BLaER1 (cell line): Measurements from ENCODE around the gene YBX2.
"Not testable (repeated sequence)": the region's sequence is repeated elsewhere in the genome, so short reads cannot be mapped to it uniquely, and the experiment has no call there.

Experiments used
- H3K27ac ChIP-seq: shearing (Covaris generic); formaldehyde crosslinking; 2 replicates; pipeline ENCODE4 v1.8.1; 2022
- H3K27me3 ChIP-seq: shearing (Covaris generic); formaldehyde crosslinking; 2 replicates; pipeline ENCODE4 v1.8.1; 2022
- H3K36me3 ChIP-seq: shearing (Covaris generic); formaldehyde crosslinking; 2 replicates; pipeline ENCODE4 v1.8.1; 2022
- H3K4me1 ChIP-seq: shearing (Covaris generic); formaldehyde crosslinking; 2 replicates; pipeline ENCODE4 v1.8.1; 2022
- H3K4me2 ChIP-seq: shearing (Covaris generic); formaldehyde crosslinking; 2 replicates; pipeline ENCODE4 v1.8.1; 2022
- H3K4me3 ChIP-seq: shearing (Covaris generic); formaldehyde crosslinking; 2 replicates; pipeline ENCODE4 v1.8.1; 2022
- H3K9ac ChIP-seq: shearing (Covaris generic); formaldehyde crosslinking; 2 replicates; pipeline ENCODE4 v1.8.1; 2022
- H3K9me3 ChIP-seq: shearing (Covaris generic); formaldehyde crosslinking; 2 replicates; pipeline ENCODE4 v1.8.1; 2022
- H4K20me1 ChIP-seq: shearing (Covaris generic); formaldehyde crosslinking; 2 replicates; pipeline ENCODE4 v1.8.1; 2022
- Cebpa-rat ChIP-seq: shearing (Covaris generic); IDR thresholded peaks from 2 replicates; pipeline ENCODE4 v1.8.1; 2022

YBX2 gene

DNA sequence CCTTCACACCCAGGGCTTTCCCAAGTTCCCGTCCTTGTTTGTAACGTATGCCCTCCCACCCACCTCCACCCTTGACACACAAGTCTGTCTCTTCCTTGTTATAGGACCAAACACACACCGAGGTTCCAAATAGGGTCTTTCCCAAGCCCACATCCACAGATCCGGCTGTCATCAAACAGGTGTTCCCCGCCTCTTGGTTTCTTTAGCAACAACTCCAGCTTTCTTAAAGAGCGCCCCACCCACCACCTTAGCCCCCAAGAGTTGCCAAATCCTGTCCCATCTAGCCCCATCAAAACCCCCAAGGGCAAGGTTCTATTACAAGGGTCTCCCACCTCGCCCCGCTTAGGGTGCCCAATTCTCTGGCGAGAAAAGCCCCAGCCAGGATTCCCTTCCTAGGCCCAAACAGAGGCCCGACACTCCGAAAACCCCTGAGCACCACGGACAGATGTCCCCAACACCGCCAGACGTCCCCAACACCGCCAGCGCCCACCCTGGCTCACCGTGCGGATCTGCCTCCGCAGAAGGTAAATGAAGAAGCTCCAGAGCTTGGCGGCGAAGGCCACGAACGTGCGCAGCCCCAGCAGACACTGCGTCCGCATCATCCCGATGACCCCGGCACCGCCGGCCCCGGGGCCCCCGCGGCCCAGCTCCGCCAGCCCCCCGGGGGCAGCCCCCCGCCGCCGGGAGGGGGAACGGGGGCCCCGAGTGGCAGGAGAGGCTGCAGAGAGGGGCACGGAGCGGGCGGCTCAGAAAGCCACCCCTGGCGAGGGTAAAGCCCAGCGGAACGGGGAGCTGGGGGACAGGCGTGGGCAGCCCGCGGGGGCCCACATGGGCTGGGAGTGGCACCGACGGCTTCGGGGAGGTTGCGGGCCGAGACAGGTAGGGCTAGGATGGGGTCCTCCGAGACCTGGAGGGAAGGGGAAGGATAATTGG lies 43.5 kb downstream of the YBX2 start:
- Histone ChIP-seq H3K36me3 (peaks cover 41% of the 10 kb centered on the region), H3K4me1 (peaks cover 35% of the 10 kb centered on the region), H3K9ac (peak overlapping the region; percentile 94), H4K20me1 (peaks cover 50% of the 10 kb centered on the region), H3K27me3 (no peaks in the 10 kb centered on the region), H3K4me2 (peak overlapping the region; percentile 99), H3K9me3 (no peaks in the 10 kb centered on the region), H3K4me3 (peak overlapping the region; percentile 81), H3K27ac (peak overlapping the region; percentile 90)
- no peak for TF ChIP-seq Cebpa-rat

GRCh38 chr17:7249830-7250229 lies 44.6 kb downstream of the YBX2 start:
- Histone ChIP-seq H3K9me3 (no peaks in the 10 kb centered on the region), H3K4me3 (peak overlapping the region; percentile 81), H3K4me2 (peak overlapping the region; percentile 99), H3K27ac (peak overlapping the region; percentile 90), H4K20me1 (peaks cover 53% of the 10 kb centered on the region), H3K27me3 (no peaks in the 10 kb centered on the region), H3K4me1 (peaks cover 35% of the 10 kb centered on the region), H3K36me3 (peaks cover 41% of the 10 kb centered on the region), H3K9ac (peak overlapping the region; percentile 94)
- no peak for TF ChIP-seq Cebpa-rat

DNA sequence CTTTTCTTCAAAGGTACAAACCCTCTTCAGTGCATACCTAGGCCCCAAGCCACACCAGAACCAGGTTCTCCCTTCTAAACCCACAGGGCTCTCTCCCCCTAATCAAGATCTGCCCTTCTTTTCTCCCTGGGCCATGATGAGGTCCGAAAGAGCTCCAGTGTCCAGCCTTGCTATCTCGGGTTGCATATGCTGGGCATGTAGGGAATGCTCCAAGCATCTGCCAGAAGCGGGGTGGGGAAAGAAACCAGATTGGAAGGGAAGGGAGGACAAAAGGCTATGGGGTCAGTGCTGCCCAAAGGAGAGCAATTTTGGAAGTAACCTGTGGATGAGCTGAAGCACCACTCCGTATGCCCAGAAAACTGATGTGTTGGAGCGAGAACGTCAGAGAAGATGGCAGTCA lies 45.2 kb downstream of the YBX2 start:
- Histone ChIP-seq H3K27ac (peak overlapping the region; percentile 90), H4K20me1 (peaks cover 53% of the 10 kb centered on the region), H3K4me2 (peak overlapping the region; percentile 99), H3K27me3 (no peaks in the 10 kb centered on the region), H3K4me3 (peak overlapping the region; percentile 81), H3K9me3 (no peaks in the 10 kb centered on the region), H3K9ac (peak overlapping the region; percentile 94), H3K4me1 (peaks cover 35% of the 10 kb centered on the region), H3K36me3 (peaks cover 41% of the 10 kb centered on the region)
- TF ChIP-seq Cebpa-rat, result no peak

DNA sequence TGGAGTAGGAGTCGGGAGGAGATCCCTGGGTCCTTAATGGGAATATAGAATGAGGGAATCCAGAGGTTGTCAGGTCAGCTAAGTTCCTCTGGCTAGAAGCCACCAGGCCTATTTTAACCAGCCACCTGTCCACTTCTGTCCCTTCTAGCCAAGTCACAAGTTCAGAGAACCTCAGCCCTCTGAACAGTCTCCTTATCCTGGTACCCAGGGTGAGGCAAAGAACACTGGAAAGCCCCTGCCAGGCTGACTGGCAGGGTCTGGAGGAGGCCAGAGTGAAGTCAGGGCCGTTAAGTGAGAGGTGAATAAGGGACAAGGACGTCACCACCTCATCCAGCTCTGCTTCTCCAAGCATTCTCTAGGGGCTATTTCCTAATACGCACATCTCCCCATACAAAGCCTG lies 45.6 kb downstream of the YBX2 start:
- peaks cover 53% of the 10 kb centered on the region for H4K20me1 ChIP-seq
- H3K36me3 ChIP-seq, result peaks cover 41% of the 10 kb centered on the region
- H3K27me3 ChIP-seq, result no peaks in the 10 kb centered on the region
- H3K27ac ChIP-seq, result peak overlapping the region; percentile 90; the same call in 1 of the 2 replicates
- peak overlapping the region; percentile 94 for H3K9ac ChIP-seq
- TF ChIP-seq Cebpa-rat, result no peak
- no peak overlapping the region for H3K4me3 ChIP-seq
- H3K4me2 ChIP-seq, result peak overlapping the region; percentile 99
- H3K4me1 ChIP-seq, result peaks cover 35% of the 10 kb centered on the region
- no peaks in the 10 kb centered on the region for H3K9me3 ChIP-seq

- TF ChIP-seq Cebpa-rat, result no peak
- no peak overlapping the region for H3K4me2 ChIP-seq
- H3K27me3 ChIP-seq, result no peaks in the 10 kb centered on the region
- H3K27ac ChIP-seq, result no peak overlapping the region
- no peak overlapping the region for H3K4me3 ChIP-seq
- H3K9ac ChIP-seq, result peak overlapping the region; percentile 16; the same call in 1 of the 2 replicates
- no peaks in the 10 kb centered on the region for H3K9me3 ChIP-seq
- H4K20me1 ChIP-seq, result peaks cover 53% of the 10 kb centered on the region
- peaks cover 44% of the 10 kb centered on the region for H3K36me3 ChIP-seq
- H3K4me1 ChIP-seq, result peaks cover 30% of the 10 kb centered on the region
Observed at GRCh38 chr17:7246779-7247178, 47.7 kb downstream of the YBX2 start.

DNA sequence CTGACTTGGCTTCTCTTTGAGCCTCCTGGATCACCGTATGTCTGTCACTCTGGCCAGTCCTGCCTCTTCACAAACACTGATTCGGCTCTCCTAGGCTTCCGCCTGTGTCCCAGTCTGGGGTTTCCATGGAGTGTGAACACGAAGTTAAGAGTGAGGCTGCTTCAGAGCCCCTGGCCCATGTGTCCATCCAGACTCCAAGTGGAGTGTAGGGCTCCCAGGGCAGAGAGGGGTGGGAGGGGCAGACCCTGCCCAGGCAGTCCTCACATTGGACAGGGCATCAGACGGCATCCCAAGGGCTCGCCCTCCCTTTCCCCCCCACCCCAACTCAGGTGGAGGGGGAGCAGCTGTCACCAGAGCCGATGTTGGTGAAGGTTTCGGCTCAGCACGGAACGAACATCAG lies 50.6 kb downstream of the YBX2 start:
- not testable (repeated sequence) for H3K9me3 ChIP-seq, H3K27ac ChIP-seq, H3K4me3 ChIP-seq, H3K27me3 ChIP-seq, H3K4me2 ChIP-seq, H3K9ac ChIP-seq
- Histone ChIP-seq H3K36me3 (peaks cover 55% of the 10 kb centered on the region), H3K4me1 (peaks cover 32% of the 10 kb centered on the region), H4K20me1 (peaks cover 37% of the 10 kb centered on the region)

DNA sequence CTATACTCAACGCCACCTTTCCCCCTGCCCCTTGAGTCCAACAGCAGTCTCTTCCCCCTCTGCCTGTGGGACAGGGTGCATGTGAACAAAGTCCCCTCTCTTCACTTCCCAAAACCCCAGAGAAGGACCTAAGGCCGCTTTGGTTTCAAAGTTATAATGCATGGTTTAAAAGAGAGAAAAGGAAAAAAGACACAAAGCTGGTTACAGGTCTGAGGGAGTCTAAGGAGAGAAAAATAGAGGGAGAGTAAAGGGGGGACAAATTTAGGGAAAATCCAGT lies 51.0 kb downstream of the YBX2 start:
- peak overlapping the region; percentile 82 for H3K4me2 ChIP-seq
- H3K36me3 ChIP-seq, result peaks cover 53% of the 10 kb centered on the region

GRCh38 chr17:7242717-7243452 lies 51.6 kb downstream of the YBX2 start:
- H4K20me1 ChIP-seq, result peaks cover 27% of the 10 kb centered on the region
- H3K9me3 ChIP-seq, result no peaks in the 10 kb centered on the region
- peak overlapping the region; percentile 92 for H3K9ac ChIP-seq
- peak overlapping the region; percentile 84 for H3K27ac ChIP-seq
- no peak for TF ChIP-seq Cebpa-rat
- peaks cover 53% of the 10 kb centered on the region for H3K36me3 ChIP-seq
- H3K27me3 ChIP-seq, result no peaks in the 10 kb centered on the region
- H3K4me3 ChIP-seq, result peak overlapping the region; percentile 92
- H3K4me1 ChIP-seq, result peaks cover 25% of the 10 kb centered on the region
- peak overlapping the region; percentile 82 for H3K4me2 ChIP-seq

More for the DNA sequence above, 51.0 kb downstream of the YBX2 start:
- 0 out of 2 replicates have a peak overlapping the region, but pooled peaks have one; percentile 84 for H3K27ac ChIP-seq
- no peaks in the 10 kb centered on the region for H3K9me3 ChIP-seq
- peak overlapping the region; percentile 92 for H3K4me3 ChIP-seq
- peaks cover 28% of the 10 kb centered on the region for H3K4me1 ChIP-seq
- no peak for TF ChIP-seq Cebpa-rat
- peaks cover 32% of the 10 kb centered on the region for H4K20me1 ChIP-seq
- H3K9ac ChIP-seq, result peak overlapping the region; percentile 92
- H3K27me3 ChIP-seq, result no peaks in the 10 kb centered on the region

- Histone ChIP-seq H3K27me3 (no peaks in the 10 kb centered on the region), H3K4me3 (peak within 1 kb of the TSS; percentile 92), H3K4me2 (peak within 1 kb of the TSS; percentile 82), H3K9ac (peak within 1 kb of the TSS; percentile 92), H3K9me3 (no peaks in the 10 kb centered on the region), H3K4me1 (peaks cover 31% of the 10 kb centered on the region), H3K36me3 (peaks cover 52% of the 10 kb centered on the region), H3K27ac (peak within 1 kb of the TSS; percentile 84), H4K20me1 (peaks cover 25% of the 10 kb centered on the region)
- TF ChIP-seq Cebpa-rat, result no peak
Observed at GRCh38 chr17:7241783-7242716, 52.4 kb downstream of the YBX2 start, which contains the start of gene GABARAP. Gene GABARAP (minus strand): TSS chr17:7242449. CDS start chr17:7242330, 119 bp downstream.
